Measurements from ENCODE around the gene TMEM222.

GRCh38 chr1:27349784-27350662, 28.1 kb downstream of the TMEM222 start:
- no peak for TF ChIP-seq CTCF (IDR thresholded peaks at IDR 0.05)
- peak; percentile 30 for TF ChIP-seq EZH2phosphoT487 (IDR thresholded peaks at IDR 0.05)
- peak; percentile 38 for TF ChIP-seq EZH2 (IDR thresholded peaks at IDR 0.05)
